Measurements from ENCODE around the gene CNTN1.

CNTN1 gene

GRCh38 chr12:40892528-40892927 is 200.3 kb downstream of the CNTN1 start:
- no peaks in the 10 kb centered on the region for H3K4me1 ChIP-seq (ENCODE audit: control insufficient read depth, insufficient read depth, low read length)
- no CpG with 5 or more reads among the region's 4 CpGs for WGBS (ENCODE audit: insufficient coverage, insufficient read length)
- no peaks in the 10 kb centered on the region for H3K9me3 ChIP-seq (ENCODE audit: control insufficient read depth, insufficient read depth, low read length)
- no peak for DNase-seq (ENCODE audit: low read depth, low spot score)
- no peak overlapping the region for H3K27ac ChIP-seq (ENCODE audit: low read length)
- no peaks in the 10 kb centered on the region for H3K27me3 ChIP-seq (ENCODE audit: control insufficient read depth, insufficient read depth, low read length)
- no peaks in the 10 kb centered on the region for H3K36me3 ChIP-seq (ENCODE audit: control insufficient read depth, insufficient read depth, low read length)
- no peak overlapping the region for H3K4me3 ChIP-seq (ENCODE audit: low read length)

- Histone ChIP-seq H3K27me3 (ENCODE audit: control insufficient read depth, insufficient read depth, low read length) (no peaks in the 10 kb centered on the region), H3K36me3 (ENCODE audit: control insufficient read depth, insufficient read depth, low read length) (no peaks in the 10 kb centered on the region), H3K4me1 (ENCODE audit: control insufficient read depth, insufficient read depth, low read length) (no peaks in the 10 kb centered on the region), H3K9me3 (ENCODE audit: control insufficient read depth, insufficient read depth, low read length) (no peaks in the 10 kb centered on the region), H3K4me3 (ENCODE audit: low read length) (no peak overlapping the region), H3K27ac (ENCODE audit: low read length) (no peak overlapping the region)
- WGBS (ENCODE audit: insufficient coverage, insufficient read length) = no CpG with 5 or more reads among the region's 3 CpGs
- DNase-seq (ENCODE audit: low read depth, low spot score) = no peak
These were observed 206.3 kb downstream of the CNTN1 start for GRCh38 chr12:40898505-40898904.

- DNase-seq (ENCODE audit: low read depth, low spot score) = no peak
- H3K27ac ChIP-seq (ENCODE audit: low read length) = no peak overlapping the region
- no CpG with 5 or more reads among the region's 1 CpG for WGBS (ENCODE audit: insufficient coverage, insufficient read length)
These were observed 210.8 kb downstream of the CNTN1 start for GRCh38 chr12:40903040-40903439.

GRCh38 chr12:40907115-40907527 is 214.9 kb downstream of the CNTN1 start:
- no peak for DNase-seq (ENCODE audit: low read depth, low spot score)
- no peaks in the 10 kb centered on the region for H3K27me3 ChIP-seq (ENCODE audit: control insufficient read depth, insufficient read depth, low read length)
- no peaks in the 10 kb centered on the region for H3K36me3 ChIP-seq (ENCODE audit: control insufficient read depth, insufficient read depth, low read length)
- no peak overlapping the region for H3K4me3 ChIP-seq (ENCODE audit: low read length)
- H3K9me3 ChIP-seq (ENCODE audit: control insufficient read depth, insufficient read depth, low read length) = no peaks in the 10 kb centered on the region
- WGBS (ENCODE audit: insufficient coverage, insufficient read length) = no CpG with 5 or more reads among the region's 4 CpGs
- H3K4me1 ChIP-seq (ENCODE audit: control insufficient read depth, insufficient read depth, low read length) = no peaks in the 10 kb centered on the region
- no peak overlapping the region for H3K27ac ChIP-seq (ENCODE audit: low read length)

More at GRCh38 chr12:40903040-40903439, 210.8 kb downstream of the CNTN1 start:
- H3K36me3 ChIP-seq (ENCODE audit: control insufficient read depth, insufficient read depth, low read length) = no peaks in the 10 kb centered on the region
- H3K9me3 ChIP-seq (ENCODE audit: control insufficient read depth, insufficient read depth, low read length) = no peaks in the 10 kb centered on the region
- H3K4me1 ChIP-seq (ENCODE audit: control insufficient read depth, insufficient read depth, low read length) = no peaks in the 10 kb centered on the region
- H3K27me3 ChIP-seq (ENCODE audit: control insufficient read depth, insufficient read depth, low read length) = no peaks in the 10 kb centered on the region
- no peak overlapping the region for H3K4me3 ChIP-seq (ENCODE audit: low read length)

- WGBS (ENCODE audit: insufficient coverage, insufficient read length) = no CpG with 5 or more reads among the region's 3 CpGs
- Histone ChIP-seq H3K36me3 (ENCODE audit: control insufficient read depth, insufficient read depth, low read length) (no peaks in the 10 kb centered on the region), H3K27me3 (ENCODE audit: control insufficient read depth, insufficient read depth, low read length) (no peaks in the 10 kb centered on the region)
These were observed 219.4 kb downstream of the CNTN1 start for GRCh38 chr12:40911676-40912075.

GRCh38 chr12:40915172-40915571 is 222.9 kb downstream of the CNTN1 start:
- no peaks in the 10 kb centered on the region for H3K9me3 ChIP-seq (ENCODE audit: control insufficient read depth, insufficient read depth, low read length)
- H3K4me3 ChIP-seq (ENCODE audit: low read length) = no peak overlapping the region
- H3K4me1 ChIP-seq (ENCODE audit: control insufficient read depth, insufficient read depth, low read length) = no peaks in the 10 kb centered on the region
- no CpG with 5 or more reads among the region's 2 CpGs for WGBS (ENCODE audit: insufficient coverage, insufficient read length)
- no peak for DNase-seq (ENCODE audit: low read depth, low spot score)
- no peaks in the 10 kb centered on the region for H3K27me3 ChIP-seq (ENCODE audit: control insufficient read depth, insufficient read depth, low read length)
- no peak overlapping the region for H3K27ac ChIP-seq (ENCODE audit: low read length)
- H3K36me3 ChIP-seq (ENCODE audit: control insufficient read depth, insufficient read depth, low read length) = no peaks in the 10 kb centered on the region

More at GRCh38 chr12:40911676-40912075, 219.4 kb downstream of the CNTN1 start:
- H3K9me3 ChIP-seq (ENCODE audit: control insufficient read depth, insufficient read depth, low read length) = no peaks in the 10 kb centered on the region
- H3K4me1 ChIP-seq (ENCODE audit: control insufficient read depth, insufficient read depth, low read length) = no peaks in the 10 kb centered on the region
- H3K4me3 ChIP-seq (ENCODE audit: low read length) = no peak overlapping the region
- DNase-seq (ENCODE audit: low read depth, low spot score) = no peak
- H3K27ac ChIP-seq (ENCODE audit: low read length) = no peak overlapping the region

- H3K27ac ChIP-seq (ENCODE audit: low read length) = no peak overlapping the region
- no CpG with 5 or more reads among the region's 6 CpGs for WGBS (ENCODE audit: insufficient coverage, insufficient read length)
- H3K36me3 ChIP-seq (ENCODE audit: control insufficient read depth, insufficient read depth, low read length) = no peaks in the 10 kb centered on the region
- DNase-seq (ENCODE audit: low read depth, low spot score) = no peak
- H3K27me3 ChIP-seq (ENCODE audit: control insufficient read depth, insufficient read depth, low read length) = no peaks in the 10 kb centered on the region
- no peaks in the 10 kb centered on the region for H3K4me1 ChIP-seq (ENCODE audit: control insufficient read depth, insufficient read depth, low read length)
- H3K4me3 ChIP-seq (ENCODE audit: low read length) = no peak overlapping the region
- H3K9me3 ChIP-seq (ENCODE audit: control insufficient read depth, insufficient read depth, low read length) = no peaks in the 10 kb centered on the region
These were observed 225.3 kb downstream of the CNTN1 start for GRCh38 chr12:40917561-40917960.

- DNase-seq (ENCODE audit: low read depth, low spot score) = no peak
- Histone ChIP-seq H3K36me3 (ENCODE audit: control insufficient read depth, insufficient read depth, low read length) (no peaks in the 10 kb centered on the region), H3K27ac (ENCODE audit: low read length) (no peak overlapping the region), H3K4me3 (ENCODE audit: low read length) (no peak overlapping the region), H3K4me1 (ENCODE audit: control insufficient read depth, insufficient read depth, low read length) (no peaks in the 10 kb centered on the region), H3K27me3 (ENCODE audit: control insufficient read depth, insufficient read depth, low read length) (no peaks in the 10 kb centered on the region), H3K9me3 (ENCODE audit: control insufficient read depth, insufficient read depth, low read length) (no peaks in the 10 kb centered on the region)
- WGBS (ENCODE audit: insufficient coverage, insufficient read length) = no CpG with 5 or more reads among the region's 2 CpGs
These were observed 229.4 kb downstream of the CNTN1 start for GRCh38 chr12:40921563-40922163.

GRCh38 chr12:40937891-40938290 is 245.7 kb downstream of the CNTN1 start:
- WGBS (ENCODE audit: insufficient coverage, insufficient read length) = no CpG with 5 or more reads among the region's 1 CpG
- H3K27me3 ChIP-seq (ENCODE audit: control insufficient read depth, insufficient read depth, low read length) = no peaks in the 10 kb centered on the region
- no peaks in the 10 kb centered on the region for H3K9me3 ChIP-seq (ENCODE audit: control insufficient read depth, insufficient read depth, low read length)
- no peaks in the 10 kb centered on the region for H3K4me1 ChIP-seq (ENCODE audit: control insufficient read depth, insufficient read depth, low read length)
- no peak overlapping the region for H3K4me3 ChIP-seq (ENCODE audit: low read length)
- no peak for DNase-seq (ENCODE audit: low read depth, low spot score)
- no peaks in the 10 kb centered on the region for H3K36me3 ChIP-seq (ENCODE audit: control insufficient read depth, insufficient read depth, low read length)
- no peak overlapping the region for H3K27ac ChIP-seq (ENCODE audit: low read length)

GRCh38 chr12:40942326-40942725 is 250.1 kb downstream of the CNTN1 start:
- no peak overlapping the region for H3K4me3 ChIP-seq (ENCODE audit: low read length)
- WGBS (ENCODE audit: insufficient coverage, insufficient read length) = no CpG with 5 or more reads among the region's 2 CpGs
- H3K36me3 ChIP-seq (ENCODE audit: control insufficient read depth, insufficient read depth, low read length) = no peaks in the 10 kb centered on the region
- no peaks in the 10 kb centered on the region for H3K27me3 ChIP-seq (ENCODE audit: control insufficient read depth, insufficient read depth, low read length)
- H3K4me1 ChIP-seq (ENCODE audit: control insufficient read depth, insufficient read depth, low read length) = no peaks in the 10 kb centered on the region
- no peaks in the 10 kb centered on the region for H3K9me3 ChIP-seq (ENCODE audit: control insufficient read depth, insufficient read depth, low read length)
- H3K27ac ChIP-seq (ENCODE audit: low read length) = no peak overlapping the region
- DNase-seq (ENCODE audit: low read depth, low spot score) = no peak

GRCh38 chr12:40945772-40946171 is 253.5 kb downstream of the CNTN1 start:
- no peak for DNase-seq (ENCODE audit: low read depth, low spot score)
- no CpG with 5 or more reads among the region's 2 CpGs for WGBS (ENCODE audit: insufficient coverage, insufficient read length)

More at GRCh38 chr12:40945772-40946171, 253.5 kb downstream of the CNTN1 start:
- no peaks in the 10 kb centered on the region for H3K4me1 ChIP-seq (ENCODE audit: control insufficient read depth, insufficient read depth, low read length)
- H3K9me3 ChIP-seq (ENCODE audit: control insufficient read depth, insufficient read depth, low read length) = no peaks in the 10 kb centered on the region
- no peaks in the 10 kb centered on the region for H3K36me3 ChIP-seq (ENCODE audit: control insufficient read depth, insufficient read depth, low read length)
- H3K27me3 ChIP-seq (ENCODE audit: control insufficient read depth, insufficient read depth, low read length) = no peaks in the 10 kb centered on the region
- no peak overlapping the region for H3K27ac ChIP-seq (ENCODE audit: low read length)
- H3K4me3 ChIP-seq (ENCODE audit: low read length) = no peak overlapping the region

All from iPS DF 6.9 (cell line).